Mesothelial cell of epicardium (in vitro differentiated cells): ENCODE data around the gene MYL11. TPM values are rescaled to one million over a fixed set of nuclear protein-coding genes. Genes with fewer than 3 reads are reported as not detected.

Source experiments
- DNase-seq, 2 experiments: peaks; one replicate each; pipeline ENCODE4 v3.0.0; 2021; ENCODE audit warnings: low spot score in 2 of 2; ENCODE audit not compliant: unreplicated experiment in 2 of 2
- H3K27ac Mint-ChIP-seq: 2 replicates; pipeline ENCODE4 v1.8.0; 2021; ENCODE audit warnings: mixed read lengths
- H3K27me3 Mint-ChIP-seq: 2 replicates; pipeline ENCODE4 v1.8.0; 2021; ENCODE audit warnings: low read depth, mixed read lengths
- H3K36me3 Mint-ChIP-seq: 2 replicates; pipeline ENCODE4 v1.8.0; 2021; ENCODE audit warnings: mixed read lengths
- H3K4me1 Mint-ChIP-seq: 2 replicates; pipeline ENCODE4 v1.8.0; 2021; ENCODE audit warnings: mixed read lengths
- H3K4me3 Mint-ChIP-seq: 2 replicates; pipeline ENCODE4 v1.8.0; 2021; ENCODE audit warnings: mild to moderate bottlenecking, moderate library complexity, mixed read lengths
- H3K9me3 Mint-ChIP-seq: 2 replicates; pipeline ENCODE4 v1.8.0; 2021; ENCODE audit warnings: mixed read lengths
- total RNA-seq: library from RNA; stranded (reverse); gene quantifications from 3 replicates; pipeline ENCODE4 v1.2.1, GENCODE V29; 2021
- TF ChIP-seq, protein P1 (sequence below): fragments of 200-600 bp; sonication (generic); IDR thresholded peaks from one replicate; pipeline ENCODE4 v1.5.0; 2021; ENCODE audit warnings: antibody characterized with exemption; ENCODE audit not compliant: unreplicated experiment

The MYL11 gene
- total RNA-seq, 1 donor from 2014 or later: 4.4 TPM

DNA sequence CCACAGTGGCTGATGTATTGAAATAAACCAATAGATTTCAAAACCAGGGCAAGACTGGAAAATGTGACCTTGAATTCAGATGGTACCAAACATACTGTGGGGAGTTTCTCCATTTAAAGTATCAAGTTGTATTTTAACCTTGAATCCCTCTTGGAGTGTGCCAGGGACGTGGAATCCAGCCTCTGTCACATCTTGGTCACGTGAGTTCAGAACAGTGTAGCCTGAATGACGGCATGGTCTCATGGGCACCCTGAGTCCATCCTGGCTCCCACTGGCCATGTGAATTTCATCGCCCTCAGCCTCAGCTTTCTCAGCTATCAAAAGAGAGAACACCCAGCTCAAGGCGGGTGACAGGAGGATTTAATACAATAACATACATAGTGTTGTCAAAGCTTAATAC is 39.6 kb downstream of the MYL11 start:
- no peak overlapping the region for H3K27ac Mint-ChIP-seq

DNA sequence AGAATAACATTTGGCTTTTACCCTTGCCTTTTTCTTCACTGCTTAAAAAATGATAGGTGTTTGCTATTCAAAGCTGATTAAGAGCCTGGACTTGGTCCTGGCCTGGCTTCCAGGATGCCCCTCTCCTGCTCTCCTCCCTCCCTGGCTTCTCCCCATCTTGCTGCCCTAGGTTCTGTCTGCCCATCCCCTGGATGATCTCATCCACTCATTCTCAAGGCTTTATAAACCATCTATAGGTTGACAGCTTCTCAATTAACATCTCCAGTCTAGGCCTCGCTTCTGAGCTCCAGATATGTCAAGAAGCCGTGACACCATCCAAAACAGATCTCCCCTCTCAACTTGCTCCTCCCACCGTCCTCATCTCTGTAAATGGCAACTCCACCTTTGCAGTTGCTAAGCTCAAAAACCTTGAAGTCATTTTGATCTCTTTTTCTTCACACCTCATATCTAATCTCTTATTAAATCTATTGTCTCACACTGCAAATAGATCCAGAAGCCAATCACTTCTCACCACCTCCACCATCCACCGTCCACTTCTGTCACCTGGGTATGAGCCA is 41.5 kb downstream of the MYL11 start:
- Mint-ChIP-seq H3K4me3 (no peak overlapping the region), H3K9me3 (no peaks in the 10 kb centered on the region)
- TF ChIP-seq, protein P1, sequence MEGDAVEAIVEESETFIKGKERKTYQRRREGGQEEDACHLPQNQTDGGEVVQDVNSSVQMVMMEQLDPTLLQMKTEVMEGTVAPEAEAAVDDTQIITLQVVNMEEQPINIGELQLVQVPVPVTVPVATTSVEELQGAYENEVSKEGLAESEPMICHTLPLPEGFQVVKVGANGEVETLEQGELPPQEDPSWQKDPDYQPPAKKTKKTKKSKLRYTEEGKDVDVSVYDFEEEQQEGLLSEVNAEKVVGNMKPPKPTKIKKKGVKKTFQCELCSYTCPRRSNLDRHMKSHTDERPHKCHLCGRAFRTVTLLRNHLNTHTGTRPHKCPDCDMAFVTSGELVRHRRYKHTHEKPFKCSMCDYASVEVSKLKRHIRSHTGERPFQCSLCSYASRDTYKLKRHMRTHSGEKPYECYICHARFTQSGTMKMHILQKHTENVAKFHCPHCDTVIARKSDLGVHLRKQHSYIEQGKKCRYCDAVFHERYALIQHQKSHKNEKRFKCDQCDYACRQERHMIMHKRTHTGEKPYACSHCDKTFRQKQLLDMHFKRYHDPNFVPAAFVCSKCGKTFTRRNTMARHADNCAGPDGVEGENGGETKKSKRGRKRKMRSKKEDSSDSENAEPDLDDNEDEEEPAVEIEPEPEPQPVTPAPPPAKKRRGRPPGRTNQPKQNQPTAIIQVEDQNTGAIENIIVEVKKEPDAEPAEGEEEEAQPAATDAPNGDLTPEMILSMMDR: no peak

More for the DNA sequence above, 39.6 kb downstream of the MYL11 start:
- H3K4me1 Mint-ChIP-seq: peaks cover 17% of the 10 kb centered on the region
- H3K9me3 Mint-ChIP-seq: no peaks in the 10 kb centered on the region
- peaks cover 6% of the 10 kb centered on the region for H3K36me3 Mint-ChIP-seq
- no peak for DNase-seq
- H3K27me3 Mint-ChIP-seq: no peaks in the 10 kb centered on the region
- TF ChIP-seq, protein P1: no peak
- no peak overlapping the region for H3K4me3 Mint-ChIP-seq

GRCh38 chr16:30416624-30417528 is 42.3 kb downstream of the MYL11 start:
- Mint-ChIP-seq H3K4me1 (peaks cover 14% of the 10 kb centered on the region), H3K27me3 (no peaks in the 10 kb centered on the region), H3K9me3 (no peaks in the 10 kb centered on the region), H3K36me3 (peaks cover 18% of the 10 kb centered on the region), H3K27ac (no peak overlapping the region), H3K4me3 (peak overlapping the region; percentile 57)
- TF ChIP-seq, protein P1: no peak
- no peak for DNase-seq

More for the DNA sequence above, 41.5 kb downstream of the MYL11 start:
- Mint-ChIP-seq H3K4me1 (peaks cover 14% of the 10 kb centered on the region), H3K27ac (no peak overlapping the region), H3K36me3 (peaks cover 14% of the 10 kb centered on the region), H3K27me3 (no peaks in the 10 kb centered on the region)
- DNase-seq: no peak

- TF ChIP-seq, protein P1: no peak
- H3K4me1 Mint-ChIP-seq: peaks cover 14% of the 10 kb centered on the region
- peaks cover 17% of the 10 kb centered on the region for H3K36me3 Mint-ChIP-seq
- H3K9me3 Mint-ChIP-seq: no peaks in the 10 kb centered on the region
- H3K4me3 Mint-ChIP-seq: peak overlapping the region; percentile 61
- peak; percentile 70 to 81 for DNase-seq
- no peak overlapping the region for H3K27ac Mint-ChIP-seq
- no peaks in the 10 kb centered on the region for H3K27me3 Mint-ChIP-seq
These were observed 43.1 kb downstream of the MYL11 start for GRCh38 chr16:30417529-30418349.

DNA sequence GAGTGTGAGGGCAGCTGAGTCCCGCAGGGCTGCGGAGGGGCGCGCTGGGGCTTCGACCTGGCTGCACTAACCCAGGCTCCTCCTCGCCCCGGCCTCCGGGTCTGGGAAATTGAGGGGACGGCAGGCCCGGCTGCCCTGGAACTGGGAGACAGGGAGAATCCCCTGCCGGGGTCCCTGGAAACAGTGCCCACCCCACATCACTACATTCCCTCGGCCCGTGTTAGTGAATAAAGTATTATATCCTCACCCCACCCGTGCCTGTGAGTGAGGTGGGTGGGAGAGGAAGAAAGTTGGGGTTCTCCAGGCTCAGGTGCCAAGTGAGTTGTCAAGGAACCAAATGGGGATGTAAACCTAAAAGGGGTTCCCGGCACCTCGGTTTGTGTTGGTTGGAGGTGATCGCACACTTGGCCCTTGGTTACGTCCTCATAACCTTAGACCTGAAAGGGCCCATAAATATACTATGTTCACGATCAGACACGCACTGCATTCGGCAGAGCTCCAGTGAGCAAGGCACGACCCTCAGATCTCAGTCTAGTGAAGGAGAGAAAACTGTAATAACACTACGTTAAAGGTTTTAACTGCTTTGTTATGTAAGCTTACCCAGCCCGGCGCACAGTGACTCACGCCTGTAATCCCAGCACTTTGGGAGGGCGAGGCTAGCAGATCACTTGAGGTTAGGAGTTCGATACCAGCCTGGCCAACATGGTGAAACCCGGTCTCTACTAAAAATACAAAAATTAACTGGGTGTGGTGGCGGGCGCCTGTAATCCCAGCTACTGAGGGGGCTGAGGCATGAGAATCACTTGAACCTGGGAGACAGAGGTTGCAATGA is 44.0 kb downstream of the MYL11 start:
- Mint-ChIP-seq H3K27ac (no peak overlapping the region), H3K36me3 (peaks cover 19% of the 10 kb centered on the region), H3K4me1 (peaks cover 14% of the 10 kb centered on the region), H3K4me3 (peak overlapping the region; percentile 43), H3K9me3 (no peaks in the 10 kb centered on the region), H3K27me3 (no peaks in the 10 kb centered on the region)
- TF ChIP-seq, protein P1: no peak
- DNase-seq: no peak
